ENCODE results near the gene PARP16.

DNA sequence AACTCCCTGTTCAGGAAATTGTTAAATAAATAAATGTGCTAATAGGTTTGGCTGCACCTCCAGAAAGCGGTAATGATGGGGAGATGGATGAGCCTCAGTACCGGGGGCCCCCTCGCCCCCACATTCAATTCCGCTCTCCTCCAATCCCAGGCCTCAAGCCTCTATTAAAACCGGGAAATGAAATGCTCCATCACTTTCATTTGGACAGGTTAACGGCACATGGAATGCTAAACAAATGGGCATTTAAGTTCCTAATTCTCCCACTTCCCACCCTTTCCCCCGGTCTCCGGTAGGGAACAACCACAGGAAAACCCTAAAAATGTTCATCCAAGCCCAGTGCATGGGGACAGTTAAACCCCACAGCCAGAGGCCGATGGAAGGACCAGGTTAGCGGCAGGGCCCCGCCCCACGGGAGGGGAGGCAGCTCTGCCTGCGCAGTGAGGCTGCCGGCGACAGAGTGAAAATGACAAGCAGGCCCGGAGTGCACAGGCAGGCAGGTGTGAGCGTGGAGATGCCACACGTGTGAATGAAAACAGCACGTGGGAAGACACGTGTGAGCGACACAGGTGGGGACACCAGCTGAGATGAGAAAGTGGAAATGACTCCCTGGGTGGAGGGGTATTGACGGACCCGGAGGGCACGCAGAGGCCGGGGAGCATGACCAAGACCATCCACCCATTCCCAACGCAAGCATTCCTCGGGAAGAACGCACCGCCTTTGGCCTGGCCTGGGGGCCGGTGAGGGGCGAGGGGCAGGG is 45.9 kb upstream of the PARP16 start:
- TF ChIP-seq POLR2AphosphoS5 (IDR thresholded peaks at IDR 0.05; ENCODE audit: low read depth, low read length), result no peak
- TF ChIP-seq TAF1 (IDR thresholded peaks at IDR 0.05; ENCODE audit: borderline replicate concordance, insufficient read depth, low read length), result no peak
- TF ChIP-seq, protein P1, sequence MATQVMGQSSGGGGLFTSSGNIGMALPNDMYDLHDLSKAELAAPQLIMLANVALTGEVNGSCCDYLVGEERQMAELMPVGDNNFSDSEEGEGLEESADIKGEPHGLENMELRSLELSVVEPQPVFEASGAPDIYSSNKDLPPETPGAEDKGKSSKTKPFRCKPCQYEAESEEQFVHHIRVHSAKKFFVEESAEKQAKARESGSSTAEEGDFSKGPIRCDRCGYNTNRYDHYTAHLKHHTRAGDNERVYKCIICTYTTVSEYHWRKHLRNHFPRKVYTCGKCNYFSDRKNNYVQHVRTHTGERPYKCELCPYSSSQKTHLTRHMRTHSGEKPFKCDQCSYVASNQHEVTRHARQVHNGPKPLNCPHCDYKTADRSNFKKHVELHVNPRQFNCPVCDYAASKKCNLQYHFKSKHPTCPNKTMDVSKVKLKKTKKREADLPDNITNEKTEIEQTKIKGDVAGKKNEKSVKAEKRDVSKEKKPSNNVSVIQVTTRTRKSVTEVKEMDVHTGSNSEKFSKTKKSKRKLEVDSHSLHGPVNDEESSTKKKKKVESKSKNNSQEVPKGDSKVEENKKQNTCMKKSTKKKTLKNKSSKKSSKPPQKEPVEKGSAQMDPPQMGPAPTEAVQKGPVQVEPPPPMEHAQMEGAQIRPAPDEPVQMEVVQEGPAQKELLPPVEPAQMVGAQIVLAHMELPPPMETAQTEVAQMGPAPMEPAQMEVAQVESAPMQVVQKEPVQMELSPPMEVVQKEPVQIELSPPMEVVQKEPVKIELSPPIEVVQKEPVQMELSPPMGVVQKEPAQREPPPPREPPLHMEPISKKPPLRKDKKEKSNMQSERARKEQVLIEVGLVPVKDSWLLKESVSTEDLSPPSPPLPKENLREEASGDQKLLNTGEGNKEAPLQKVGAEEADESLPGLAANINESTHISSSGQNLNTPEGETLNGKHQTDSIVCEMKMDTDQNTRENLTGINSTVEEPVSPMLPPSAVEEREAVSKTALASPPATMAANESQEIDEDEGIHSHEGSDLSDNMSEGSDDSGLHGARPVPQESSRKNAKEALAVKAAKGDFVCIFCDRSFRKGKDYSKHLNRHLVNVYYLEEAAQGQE (IDR thresholded peaks at IDR 0.05; ENCODE audit: insufficient read depth in 1 of 2, low read depth in 2 of 2, low read length in 2 of 2), result no peak
